ENCODE data around the gene CAMSAP2. TPM values are rescaled to one million over a fixed set of nuclear protein-coding genes. Genes with fewer than 3 reads are reported as not detected.

CAMSAP2 gene
- polyA plus RNA-seq, 2 of the 4 experiments (the other 2 are of a cell fraction): 17.3 to 28.5 TPM

GRCh38 chr1:200795156-200795555 is 56.5 kb downstream of the CAMSAP2 start:
- H3K4me3 ChIP-seq: no peak overlapping the region
- ChIA-PET CTCF (interaction anchor here (1.1 kb wide), 1 partner anchor 173 kb away, joined by 4 read pairs; no protein-coding TSS in a partner anchor), POLR2A (interaction anchor here (1.0 kb wide), 1 partner anchor 126 kb away, joined by 3 read pairs; no protein-coding TSS in a partner anchor)
- WGBS (ENCODE audit: missing lambda C conversion rate): 45% methylated on average over 1 of the region's 1 CpG
- no peak for ATAC-seq
- FAIRE-seq: no peak
- H3K27ac ChIP-seq: no peak overlapping the region
- no peak overlapping the region for H3K4me2 ChIP-seq
- peaks cover 5% of the 10 kb centered on the region; the same call in 1 of the 3 replicates for H3K4me1 ChIP-seq
- 0 out of 3 replicates have a peak, but pooled peaks cover 6% of the 10 kb centered on the region for H3K9me3 ChIP-seq
- TF ChIP-seq BCL3 (IDR thresholded peaks at IDR 0.05): no peak
- no peak for TF ChIP-seq RFX5 (IDR thresholded peaks at IDR 0.05)
- no peak for TF ChIP-seq ESRRA (IDR thresholded peaks at IDR 0.05; ENCODE audit: borderline replicate concordance, low read length)
- TF ChIP-seq PHF8 (IDR thresholded peaks at IDR 0.05; ENCODE audit: borderline replicate concordance, low read depth): no peak
- TF ChIP-seq HMGXB4 (CRISPR knock-in tag; IDR thresholded peaks at IDR 0.05; ENCODE audit: borderline replicate concordance): no peak
- no peak for TF ChIP-seq EHF (CRISPR knock-in tag; IDR thresholded peaks at IDR 0.05)
- no peak for TF ChIP-seq USF2 (IDR thresholded peaks at IDR 0.05)
- no peak for TF ChIP-seq HOXB5 (CRISPR knock-in tag; IDR thresholded peaks at IDR 0.05)
- TF ChIP-seq MAFK (IDR thresholded peaks at IDR 0.05; ENCODE audit: partially characterized antibody): no peak
- TF ChIP-seq ATOH8 (CRISPR knock-in tag; IDR thresholded peaks at IDR 0.05; ENCODE audit: low read depth): no peak
- no peak for TF ChIP-seq JUNB (IDR thresholded peaks at IDR 0.05)
- no peak for TF ChIP-seq EHMT2 (IDR thresholded peaks at IDR 0.05; ENCODE audit: low read depth)
- TF ChIP-seq HDAC2 (IDR thresholded peaks at IDR 0.05): no peak
- TF ChIP-seq TP53 (CRISPR knock-in tag; IDR thresholded peaks at IDR 0.05): no peak
- no peak for TF ChIP-seq SMC3 (IDR thresholded peaks at IDR 0.05)
- DNase-seq (ENCODE audit: low read depth in 1 of 2, low spot score in 1 of 2): no peak

- FAIRE-seq (no peak), ATAC-seq (no peak), DNase-seq (ENCODE audit: low read depth in 1 of 2, low spot score in 1 of 2) (no peak)
- no peak overlapping the region for H3K4me3 ChIP-seq
- no peak overlapping the region for H3K27ac ChIP-seq
- TF ChIP-seq SMC3 (IDR thresholded peaks at IDR 0.05) (no peak), JUN (IDR thresholded peaks at IDR 0.05) (no peak), RAD21 (conservative IDR thresholded peaks at IDR 0.05 in 1 of 2, IDR thresholded peaks at IDR 0.05 in 1 of 2) (no peak), FOSB (CRISPR knock-in tag; IDR thresholded peaks at IDR 0.05) (no peak), ESRRA (IDR thresholded peaks at IDR 0.05; ENCODE audit: borderline replicate concordance, low read length) (no peak), CTCF (IDR thresholded peaks at IDR 0.05) (no peak), REST (IDR thresholded peaks at IDR 0.05) (no peak), CBX2 (IDR thresholded peaks at IDR 0.05; ENCODE audit: borderline replicate concordance, low read depth) (no peak), RARB (CRISPR knock-in tag; IDR thresholded peaks at IDR 0.05) (no peak), MAFK (IDR thresholded peaks at IDR 0.05; ENCODE audit: partially characterized antibody) (no peak), MAX (IDR thresholded peaks at IDR 0.05) (no peak)
- no peak overlapping the region for H3K4me2 ChIP-seq
- H3K9me3 ChIP-seq: no peaks in the 10 kb centered on the region
- ChIA-PET CTCF (interaction anchor here (0.6 to 6.0 kb wide), 20 partner anchors 8 to 368 kb away, joined by 3 to 68 read pairs (median 3); partner anchors contain the start of gene KIF14), POLR2A (no interaction called here)
- peaks cover 9% of the 10 kb centered on the region; the same call in 1 of the 3 replicates for H3K4me1 ChIP-seq
- 76% methylated on average over 2 of the region's 2 CpGs for WGBS (ENCODE audit: missing lambda C conversion rate)
These were observed 63.3 kb downstream of the CAMSAP2 start for GRCh38 chr1:200802042-200802441.

Measured in A549 (cell line).